ENCODE measurements around the gene NUDT6.

DNA sequence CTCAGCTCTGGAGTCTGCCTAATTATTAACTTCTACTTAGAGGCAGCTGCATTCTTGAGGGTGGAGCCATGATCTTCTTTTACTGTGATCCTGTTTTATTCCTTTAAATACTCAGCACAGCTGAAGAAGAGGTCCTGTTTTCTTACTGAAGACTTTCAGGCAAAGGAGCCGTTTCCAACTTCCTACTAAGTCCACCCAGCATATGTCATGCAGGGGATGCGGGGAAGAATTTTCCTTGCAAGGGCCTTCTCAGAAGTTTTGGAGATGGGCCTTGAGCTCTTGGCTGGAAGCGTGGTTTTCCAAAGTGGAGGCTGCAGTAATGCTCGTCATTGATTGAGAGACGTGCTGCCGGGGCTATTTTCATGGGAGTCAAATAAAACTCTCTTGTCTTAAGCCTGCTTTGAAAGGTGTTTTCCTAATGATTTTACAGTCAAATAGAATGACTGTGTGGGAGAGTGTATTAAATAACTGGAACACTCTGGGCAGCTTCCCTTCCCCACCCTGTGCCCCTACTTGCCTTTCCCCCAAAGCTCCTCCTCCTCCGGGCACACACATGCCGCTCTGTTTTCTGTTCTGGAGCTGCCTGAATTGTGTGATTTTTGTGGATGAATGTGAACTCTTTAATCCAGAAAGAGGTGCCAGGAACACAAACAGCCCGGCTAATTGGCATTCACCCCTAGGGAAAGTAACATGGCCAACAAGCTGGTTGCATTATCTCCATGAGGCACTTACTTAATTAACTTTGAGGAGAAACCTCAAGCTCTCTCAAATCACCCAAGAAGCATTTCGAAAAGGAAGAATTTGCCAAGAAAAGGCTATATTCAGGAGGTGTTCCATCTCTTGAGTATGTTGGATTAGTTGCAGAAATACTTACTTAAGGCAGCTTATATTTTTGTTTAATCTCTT lies 67.7 kb downstream of the NUDT6 start:
- TF ChIP-seq OSR1 (CRISPR knock-in tag; IDR thresholded peaks at IDR 0.05) (no peak), ZNF565 (CRISPR knock-in tag; conservative IDR thresholded peaks at IDR 0.05; ENCODE audit: low read depth) (no peak), ZC3H10 (CRISPR knock-in tag; IDR thresholded peaks at IDR 0.05) (no peak), ZNF70 (CRISPR knock-in tag; IDR thresholded peaks at IDR 0.05) (no peak), ZFP30 (CRISPR knock-in tag; IDR thresholded peaks at IDR 0.05) (no peak), GLIS3 (CRISPR knock-in tag; IDR thresholded peaks at IDR 0.05) (no peak), SNAI2 (CRISPR knock-in tag; IDR thresholded peaks at IDR 0.05) (no peak), BACH2 (CRISPR knock-in tag; IDR thresholded peaks at IDR 0.05; ENCODE audit: borderline replicate concordance) (no peak), RARB (CRISPR knock-in tag; IDR thresholded peaks at IDR 0.05) (no peak), ZFP3 (CRISPR knock-in tag; IDR thresholded peaks at IDR 0.05) (no peak)
- TF ChIP-seq, protein P1, sequence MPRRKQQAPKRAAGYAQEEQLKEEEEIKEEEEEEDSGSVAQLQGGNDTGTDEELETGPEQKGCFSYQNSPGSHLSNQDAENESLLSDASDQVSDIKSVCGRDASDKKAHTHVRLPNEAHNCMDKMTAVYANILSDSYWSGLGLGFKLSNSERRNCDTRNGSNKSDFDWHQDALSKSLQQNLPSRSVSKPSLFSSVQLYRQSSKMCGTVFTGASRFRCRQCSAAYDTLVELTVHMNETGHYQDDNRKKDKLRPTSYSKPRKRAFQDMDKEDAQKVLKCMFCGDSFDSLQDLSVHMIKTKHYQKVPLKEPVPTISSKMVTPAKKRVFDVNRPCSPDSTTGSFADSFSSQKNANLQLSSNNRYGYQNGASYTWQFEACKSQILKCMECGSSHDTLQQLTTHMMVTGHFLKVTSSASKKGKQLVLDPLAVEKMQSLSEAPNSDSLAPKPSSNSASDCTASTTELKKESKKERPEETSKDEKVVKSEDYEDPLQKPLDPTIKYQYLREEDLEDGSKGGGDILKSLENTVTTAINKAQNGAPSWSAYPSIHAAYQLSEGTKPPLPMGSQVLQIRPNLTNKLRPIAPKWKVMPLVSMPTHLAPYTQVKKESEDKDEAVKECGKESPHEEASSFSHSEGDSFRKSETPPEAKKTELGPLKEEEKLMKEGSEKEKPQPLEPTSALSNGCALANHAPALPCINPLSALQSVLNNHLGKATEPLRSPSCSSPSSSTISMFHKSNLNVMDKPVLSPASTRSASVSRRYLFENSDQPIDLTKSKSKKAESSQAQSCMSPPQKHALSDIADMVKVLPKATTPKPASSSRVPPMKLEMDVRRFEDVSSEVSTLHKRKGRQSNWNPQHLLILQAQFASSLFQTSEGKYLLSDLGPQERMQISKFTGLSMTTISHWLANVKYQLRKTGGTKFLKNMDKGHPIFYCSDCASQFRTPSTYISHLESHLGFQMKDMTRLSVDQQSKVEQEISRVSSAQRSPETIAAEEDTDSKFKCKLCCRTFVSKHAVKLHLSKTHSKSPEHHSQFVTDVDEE (CRISPR knock-in tag; IDR thresholded peaks at IDR 0.05) = no peak
- TF ChIP-seq, protein P2, sequence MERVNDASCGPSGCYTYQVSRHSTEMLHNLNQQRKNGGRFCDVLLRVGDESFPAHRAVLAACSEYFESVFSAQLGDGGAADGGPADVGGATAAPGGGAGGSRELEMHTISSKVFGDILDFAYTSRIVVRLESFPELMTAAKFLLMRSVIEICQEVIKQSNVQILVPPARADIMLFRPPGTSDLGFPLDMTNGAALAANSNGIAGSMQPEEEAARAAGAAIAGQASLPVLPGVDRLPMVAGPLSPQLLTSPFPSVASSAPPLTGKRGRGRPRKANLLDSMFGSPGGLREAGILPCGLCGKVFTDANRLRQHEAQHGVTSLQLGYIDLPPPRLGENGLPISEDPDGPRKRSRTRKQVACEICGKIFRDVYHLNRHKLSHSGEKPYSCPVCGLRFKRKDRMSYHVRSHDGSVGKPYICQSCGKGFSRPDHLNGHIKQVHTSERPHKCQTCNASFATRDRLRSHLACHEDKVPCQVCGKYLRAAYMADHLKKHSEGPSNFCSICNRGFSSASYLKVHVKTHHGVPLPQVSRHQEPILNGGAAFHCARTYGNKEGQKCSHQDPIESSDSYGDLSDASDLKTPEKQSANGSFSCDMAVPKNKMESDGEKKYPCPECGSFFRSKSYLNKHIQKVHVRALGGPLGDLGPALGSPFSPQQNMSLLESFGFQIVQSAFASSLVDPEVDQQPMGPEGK (CRISPR knock-in tag; IDR thresholded peaks at IDR 0.05; ENCODE audit: borderline replicate concordance) = no peak
- TF ChIP-seq, protein P3, sequence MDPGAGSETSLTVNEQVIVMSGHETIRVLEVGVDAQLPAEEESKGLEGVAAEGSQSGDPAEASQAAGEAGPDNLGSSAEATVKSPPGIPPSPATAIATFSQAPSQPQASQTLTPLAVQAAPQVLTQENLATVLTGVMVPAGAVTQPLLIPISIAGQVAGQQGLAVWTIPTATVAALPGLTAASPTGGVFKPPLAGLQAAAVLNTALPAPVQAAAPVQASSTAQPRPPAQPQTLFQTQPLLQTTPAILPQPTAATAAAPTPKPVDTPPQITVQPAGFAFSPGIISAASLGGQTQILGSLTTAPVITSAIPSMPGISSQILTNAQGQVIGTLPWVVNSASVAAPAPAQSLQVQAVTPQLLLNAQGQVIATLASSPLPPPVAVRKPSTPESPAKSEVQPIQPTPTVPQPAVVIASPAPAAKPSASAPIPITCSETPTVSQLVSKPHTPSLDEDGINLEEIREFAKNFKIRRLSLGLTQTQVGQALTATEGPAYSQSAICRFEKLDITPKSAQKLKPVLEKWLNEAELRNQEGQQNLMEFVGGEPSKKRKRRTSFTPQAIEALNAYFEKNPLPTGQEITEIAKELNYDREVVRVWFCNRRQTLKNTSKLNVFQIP (CRISPR knock-in tag; IDR thresholded peaks at IDR 0.05; ENCODE audit: borderline replicate concordance, low read depth) = no peak
- TF ChIP-seq, protein P4, sequence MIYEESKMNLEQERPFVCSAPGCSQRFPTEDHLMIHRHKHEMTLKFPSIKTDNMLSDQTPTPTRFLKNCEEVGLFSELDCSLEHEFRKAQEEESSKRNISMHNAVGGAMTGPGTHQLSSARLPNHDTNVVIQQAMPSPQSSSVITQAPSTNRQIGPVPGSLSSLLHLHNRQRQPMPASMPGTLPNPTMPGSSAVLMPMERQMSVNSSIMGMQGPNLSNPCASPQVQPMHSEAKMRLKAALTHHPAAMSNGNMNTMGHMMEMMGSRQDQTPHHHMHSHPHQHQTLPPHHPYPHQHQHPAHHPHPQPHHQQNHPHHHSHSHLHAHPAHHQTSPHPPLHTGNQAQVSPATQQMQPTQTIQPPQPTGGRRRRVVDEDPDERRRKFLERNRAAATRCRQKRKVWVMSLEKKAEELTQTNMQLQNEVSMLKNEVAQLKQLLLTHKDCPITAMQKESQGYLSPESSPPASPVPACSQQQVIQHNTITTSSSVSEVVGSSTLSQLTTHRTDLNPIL (CRISPR knock-in tag; IDR thresholded peaks at IDR 0.05; ENCODE audit: low read depth) = no peak

Measured in SK-N-SH treated with all-trans-retinoic acid at 6 μM for 48 hours (cell line).